ELR (cell line): ENCODE results near the gene NME8.

Experiments
- DNase-seq: peaks from one replicate; pipeline ENCODE4 v3.0.0-alpha.2; 2015; ENCODE audit warnings: low read depth

Gene NME8

DNA sequence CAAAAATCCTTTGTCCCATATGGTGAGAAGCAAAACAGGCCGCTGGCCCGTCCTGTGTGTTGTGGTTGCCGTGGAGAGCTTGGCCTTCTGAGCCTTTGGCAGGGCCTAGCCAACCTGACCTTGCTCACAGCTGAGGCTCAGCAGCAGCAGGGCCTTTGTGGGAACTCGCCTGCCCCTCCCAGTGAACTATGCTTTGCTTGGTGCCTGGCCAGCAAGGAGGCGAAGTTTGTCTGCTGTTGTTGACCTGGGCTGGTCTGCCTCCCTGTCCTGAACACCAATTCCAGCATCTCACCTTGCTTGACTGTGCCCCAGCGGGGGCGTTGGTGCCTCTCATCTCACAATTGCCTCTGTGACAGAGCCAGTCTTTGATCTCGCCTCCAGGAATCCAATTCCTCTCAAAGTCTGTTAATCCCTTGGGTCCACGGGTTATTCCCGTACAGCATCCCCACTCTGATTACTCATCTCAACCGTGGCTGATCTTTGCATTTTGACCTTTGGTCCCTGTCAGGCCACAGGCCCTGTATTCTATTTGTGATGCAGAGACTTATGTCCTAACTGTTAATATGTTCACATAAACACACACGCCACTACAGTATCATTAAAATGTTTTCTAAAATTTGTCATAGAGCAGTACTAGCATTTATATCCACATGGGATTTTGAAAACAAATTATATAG lies 94.7 kb downstream of the NME8 start:
- no peak for DNase-seq

DNA sequence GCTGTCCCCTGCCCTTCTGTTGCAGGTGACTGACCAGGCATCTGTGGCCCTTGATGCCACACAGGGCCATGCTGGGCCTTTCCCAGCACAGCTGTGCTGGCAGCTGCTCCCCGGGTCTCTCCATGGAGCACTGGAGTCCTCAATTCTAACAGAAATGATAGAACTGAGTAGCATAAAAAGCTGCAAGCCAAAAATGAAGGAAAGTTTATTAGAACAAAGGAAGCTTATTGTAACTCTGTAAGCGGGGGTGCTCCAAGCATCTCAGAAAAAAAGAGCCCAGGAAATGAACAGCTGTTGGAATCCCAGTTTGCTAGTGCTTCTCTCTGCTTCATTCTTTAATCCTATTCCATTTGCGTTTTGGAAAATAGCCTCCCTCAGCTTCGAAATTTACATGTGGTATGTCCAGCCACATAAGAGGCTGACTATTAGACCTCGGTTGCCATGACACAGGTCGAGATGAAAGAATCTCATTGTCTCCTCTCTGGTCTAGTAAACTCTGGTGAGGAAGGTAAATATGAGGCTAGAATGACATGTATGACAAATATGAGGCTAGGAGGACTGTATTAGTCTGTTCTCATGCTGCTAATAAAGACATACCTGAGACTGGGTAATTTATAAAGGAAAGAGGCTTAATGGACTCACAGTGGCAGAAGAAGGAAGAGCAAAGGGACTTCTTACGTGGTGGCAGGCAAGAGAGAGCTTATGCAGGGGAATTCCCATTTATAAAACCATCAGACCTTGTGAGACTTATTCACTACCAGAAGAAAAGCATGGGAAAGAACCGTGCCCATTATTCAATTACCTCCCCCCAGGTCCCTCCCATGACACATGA lies 95.7 kb downstream of the NME8 start:
- DNase-seq = no peak

GRCh38 chr7:37944737-37945054 lies 96.3 kb downstream of the NME8 start:
- no peak for DNase-seq

DNA sequence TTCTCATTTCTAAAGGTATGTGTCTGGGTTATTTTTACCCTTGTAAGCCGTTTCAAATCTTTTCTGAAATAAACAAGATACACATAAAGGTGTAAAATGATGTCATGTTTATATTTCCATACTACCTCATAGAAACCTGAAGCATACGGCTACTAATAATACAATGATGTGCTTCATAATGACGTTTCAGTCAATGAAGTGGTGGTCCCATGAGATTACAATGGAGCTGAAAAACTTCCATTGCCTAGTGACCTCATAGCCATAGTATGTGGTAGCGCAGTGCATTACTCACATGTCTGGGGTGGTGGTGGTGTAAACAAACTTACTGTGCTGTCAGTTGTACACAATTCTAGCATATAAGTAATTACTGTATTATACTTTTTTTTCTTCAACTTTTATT lies 96.9 kb downstream of the NME8 start:
- no peak for DNase-seq

GRCh38 chr7:37947138-37947940 lies 98.9 kb downstream of the NME8 start:
- no peak for DNase-seq

DNA sequence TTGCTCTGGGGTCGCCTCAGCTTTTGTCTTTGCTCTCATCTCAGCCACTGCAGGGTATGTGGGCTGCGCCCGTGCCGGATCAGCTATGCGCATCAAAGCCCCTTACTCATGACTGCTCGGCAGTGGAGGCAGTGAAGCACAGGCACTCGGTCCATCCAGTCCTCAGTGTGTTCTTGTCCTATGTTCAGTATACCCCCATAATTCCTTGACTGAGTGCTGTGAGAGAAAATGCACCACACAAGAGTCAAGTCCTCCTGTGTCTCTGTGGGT lies 99.5 kb downstream of the NME8 start:
- DNase-seq = no peak
